Activated CD4-positive, alpha-beta T cell treated with anti-CD3 and anti-CD28 coated beads, Interleukin-2, Interleukin-6, amounts not matched to agents 100 ng/mL and 50 ng/mL, durations not matched to agents 16 hours and 8 hours (primary cell): ENCODE results near the gene GSTA4.
"Not testable (repeated sequence)": the region's sequence is repeated elsewhere in the genome, so short reads cannot be mapped to it uniquely, and the experiment has no call there.

Experiments used
- DNase-seq: peaks from one replicate; pipeline ENCODE4 v3.0.0-alpha.2; 2020

Gene GSTA4

DNA sequence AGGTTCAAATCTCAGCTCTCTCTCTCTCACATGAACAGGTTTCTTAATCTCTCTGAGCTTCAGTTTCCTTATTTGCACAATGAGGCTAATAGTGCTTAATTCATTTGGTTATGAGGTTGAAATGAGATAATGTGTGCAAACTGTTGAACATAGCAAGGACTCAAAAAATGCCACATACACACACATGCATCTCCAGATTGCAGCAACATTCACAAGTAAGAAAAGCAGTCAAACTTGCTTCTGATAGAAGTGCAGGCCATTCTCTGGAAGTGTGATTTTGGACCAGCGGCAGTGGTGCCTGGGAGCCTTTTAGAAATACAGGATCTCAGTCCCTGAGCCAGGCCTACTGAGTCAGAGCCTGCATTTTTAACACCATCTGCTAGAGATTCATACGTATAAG is 25.7 kb downstream of the GSTA4 start:
- no peak for DNase-seq

DNA sequence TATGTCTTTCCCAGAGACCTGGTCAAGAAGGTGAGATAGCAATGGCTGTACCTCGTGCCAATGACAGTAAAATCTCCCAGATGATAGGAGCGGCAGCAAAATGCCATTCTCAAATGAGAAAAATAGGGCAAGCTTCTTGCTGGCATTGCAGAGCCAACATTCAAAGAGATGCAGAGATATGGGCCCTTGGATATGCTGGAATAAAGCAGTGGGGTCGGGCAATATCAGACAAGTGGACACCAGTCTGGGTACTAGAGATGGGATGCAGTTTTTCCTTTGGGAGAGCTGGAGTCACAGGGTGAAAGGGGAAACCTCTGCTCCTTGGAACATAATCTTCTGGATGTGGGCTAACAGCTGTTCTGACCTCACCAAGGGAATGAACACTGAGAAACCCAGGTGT is 29.0 kb downstream of the GSTA4 start:
- DNase-seq = no peak

DNA sequence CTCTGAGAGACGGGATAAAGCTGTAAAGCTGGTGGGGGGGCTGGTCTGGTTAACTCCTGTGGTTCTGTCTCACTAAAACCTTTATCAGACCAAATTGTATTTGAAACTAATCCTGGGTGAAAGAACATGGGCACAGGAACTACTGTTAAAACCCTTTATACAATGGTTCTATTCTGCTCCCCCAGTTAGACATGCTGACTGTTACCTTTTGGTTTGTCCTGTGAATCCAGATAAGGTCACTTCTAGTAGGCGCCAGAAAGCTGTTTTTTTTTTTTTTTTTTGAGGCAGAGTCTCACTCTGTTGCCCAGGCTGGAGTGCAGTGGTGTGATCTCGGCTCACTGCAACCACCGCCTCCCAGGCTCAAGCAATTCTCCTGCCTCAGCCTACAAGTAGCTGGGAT is 29.7 kb downstream of the GSTA4 start:
- DNase-seq = no peak

DNA sequence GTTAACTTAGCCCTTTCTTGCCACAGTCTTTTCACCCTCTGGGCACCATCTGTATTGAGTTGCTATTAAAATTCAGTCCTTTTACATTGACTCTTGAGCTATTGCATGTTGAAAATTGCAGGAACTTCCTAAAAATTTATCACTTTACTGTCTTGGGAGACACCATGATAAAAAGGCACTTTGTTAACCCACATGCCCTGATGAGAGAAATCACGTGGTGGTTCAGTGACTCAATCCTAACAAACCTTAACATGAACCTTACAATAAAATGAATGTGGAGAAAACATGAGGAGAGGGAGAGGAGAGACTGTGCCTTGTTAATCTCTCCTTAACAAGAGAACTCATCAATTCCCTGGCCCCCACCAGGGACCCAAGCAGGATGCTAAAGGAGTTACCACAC is 30.8 kb downstream of the GSTA4 start:
- no peak for DNase-seq

DNA sequence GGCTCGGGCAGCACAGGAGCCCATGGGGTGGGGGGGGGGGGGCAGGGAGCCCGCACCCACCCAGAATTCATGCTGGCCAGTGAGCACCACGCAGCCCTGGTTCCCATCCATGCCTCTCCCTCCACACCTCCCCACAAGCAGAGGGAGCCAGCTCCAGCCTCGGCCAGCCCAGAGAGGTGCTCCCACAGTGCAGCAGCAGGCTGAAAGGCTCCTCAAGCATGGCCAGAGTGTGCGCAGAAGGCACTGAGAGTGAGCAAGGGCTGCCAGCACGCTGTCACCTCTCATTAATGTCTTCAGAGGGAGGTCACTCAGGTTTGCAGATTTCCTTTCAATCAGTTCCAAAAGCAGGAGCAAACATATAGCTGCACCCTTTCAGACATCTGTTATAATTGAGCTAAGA is 32.4 kb downstream of the GSTA4 start:
- DNase-seq = no peak

DNA sequence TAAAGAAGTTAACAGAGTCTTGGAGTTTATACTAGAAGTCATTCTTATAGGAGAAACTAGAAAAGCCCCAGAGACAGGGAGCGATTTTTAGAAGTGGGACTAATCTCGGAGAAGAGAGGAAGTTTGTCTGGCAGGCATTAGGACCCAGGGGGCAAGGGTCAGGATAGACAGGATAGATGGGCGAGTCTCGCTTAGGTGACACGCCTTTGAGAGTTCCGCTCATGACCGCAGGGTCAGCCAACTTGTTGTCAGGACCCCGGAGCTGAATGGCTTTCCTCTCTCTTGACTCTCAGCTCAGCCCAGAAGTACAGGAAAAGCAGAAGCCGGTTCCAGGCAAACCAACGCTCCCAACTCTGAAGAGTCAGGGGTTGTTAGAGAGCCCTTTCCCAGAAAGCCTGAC is 34.1 kb downstream of the GSTA4 start:
- DNase-seq = not testable (repeated sequence)

DNA sequence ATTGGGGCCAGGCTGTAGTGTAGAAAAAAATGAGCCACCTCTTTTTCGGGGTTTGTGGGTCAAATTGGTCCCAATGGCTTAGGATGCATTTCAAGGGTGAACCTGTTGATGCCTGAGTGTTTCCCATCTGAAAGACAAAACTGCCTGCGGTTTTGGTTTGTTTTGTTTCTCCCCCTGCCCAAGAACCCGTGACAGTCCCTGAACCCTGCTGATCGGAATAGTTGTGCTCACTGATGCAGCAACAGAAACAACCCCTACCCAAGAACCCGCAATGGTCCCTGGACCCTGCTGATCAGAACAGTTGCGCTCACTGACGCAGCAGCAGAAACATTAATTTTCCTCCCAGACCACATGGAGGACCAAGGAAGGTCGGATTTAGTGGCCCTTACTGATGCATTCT is 34.9 kb downstream of the GSTA4 start:
- not testable (repeated sequence) for DNase-seq

DNA sequence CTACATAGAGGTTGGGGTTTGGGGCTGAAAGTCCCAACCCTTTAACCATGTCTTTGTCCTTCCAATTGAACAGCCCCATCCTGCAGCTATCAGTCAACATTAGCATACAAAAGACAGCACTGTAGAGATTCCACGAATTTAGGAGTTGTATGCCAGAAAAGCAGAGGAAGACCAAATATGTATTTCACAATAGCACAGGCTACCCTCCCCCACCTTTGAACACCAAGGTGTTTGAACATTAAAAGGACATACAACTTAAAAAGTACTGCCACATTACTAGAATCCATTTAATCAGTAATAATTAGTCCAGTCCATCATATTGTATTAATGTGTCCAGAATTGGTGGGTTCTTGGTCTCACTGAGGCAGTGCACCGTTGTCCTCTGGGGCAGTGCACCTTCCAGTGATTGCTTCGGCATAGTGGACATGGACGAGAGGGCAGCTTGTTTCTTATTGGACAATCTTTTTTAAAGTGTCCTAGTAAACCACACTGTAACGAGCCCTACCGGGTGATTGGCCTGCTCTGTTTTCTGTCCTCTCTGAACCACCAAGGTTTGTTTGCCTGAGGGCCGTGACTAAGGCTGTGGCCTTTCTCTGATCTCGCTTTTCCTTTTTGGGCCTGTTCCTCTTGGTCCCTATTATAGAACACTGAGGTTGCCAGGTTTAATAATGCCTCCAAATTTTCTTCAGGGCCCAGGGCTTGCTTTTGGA is 36.4 kb downstream of the GSTA4 start:
- DNase-seq = no peak

DNA sequence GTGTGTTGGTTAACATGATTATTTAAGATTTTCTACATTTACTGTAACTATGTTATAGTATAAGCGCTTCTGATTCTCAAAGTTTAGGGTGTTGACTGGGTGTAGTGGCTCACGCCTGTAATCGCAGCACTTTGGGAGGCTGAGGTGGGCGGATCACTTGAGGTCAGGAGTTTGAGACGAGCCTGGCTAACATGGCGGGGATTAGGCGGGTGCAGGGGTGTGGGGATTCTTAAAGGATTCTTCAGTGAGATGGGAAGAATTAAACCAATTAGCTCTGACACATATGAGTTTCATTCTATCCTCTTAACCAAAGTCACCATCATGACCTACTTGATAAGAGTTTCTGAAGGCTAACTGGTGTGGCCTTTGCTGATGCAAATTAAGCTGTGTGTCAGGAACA is 39.2 kb downstream of the GSTA4 start:
- DNase-seq = no peak

DNA sequence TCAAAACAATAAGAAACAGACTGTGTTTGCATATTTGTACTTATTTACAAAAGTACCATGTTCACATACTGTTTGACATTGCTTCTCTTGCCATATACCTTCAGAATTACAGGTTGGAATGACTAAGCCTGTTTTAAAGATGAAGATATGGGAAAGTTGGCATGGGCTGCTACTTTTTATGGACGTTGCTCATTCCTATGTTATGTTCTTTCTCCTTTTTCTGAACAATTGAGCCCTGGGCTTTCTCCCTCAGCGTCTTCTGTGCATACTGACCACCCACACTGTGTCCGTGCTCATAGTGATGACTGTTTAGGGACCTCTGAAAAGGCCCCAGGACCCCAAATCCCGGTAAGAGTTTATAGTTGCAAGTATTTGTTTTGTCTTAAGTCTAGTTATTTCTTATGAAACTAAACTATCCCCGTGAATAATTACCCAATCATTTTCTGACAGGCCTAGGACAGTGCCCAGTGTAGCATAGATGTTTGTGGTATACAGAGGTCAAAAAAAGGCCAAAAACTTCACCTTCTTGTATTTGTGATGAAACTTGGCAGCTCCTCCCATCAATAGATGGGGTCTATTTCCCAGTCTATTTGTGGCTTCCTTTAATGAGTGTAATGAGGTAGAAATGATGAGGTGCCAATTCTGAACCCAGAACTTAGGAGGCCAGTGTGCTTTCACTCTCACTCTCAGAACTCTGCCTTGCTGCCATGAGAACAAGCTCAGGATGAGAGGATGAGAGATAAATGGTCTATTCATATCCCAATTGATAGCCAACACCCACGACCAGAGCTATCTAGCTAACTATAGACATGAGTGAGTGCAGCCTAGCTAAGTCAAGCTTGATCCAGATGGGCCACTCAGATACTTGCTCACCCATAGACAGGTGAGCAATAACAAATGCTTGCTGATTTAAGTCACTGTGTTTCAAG is 40.9 kb downstream of the GSTA4 start:
- no peak for DNase-seq

DNA sequence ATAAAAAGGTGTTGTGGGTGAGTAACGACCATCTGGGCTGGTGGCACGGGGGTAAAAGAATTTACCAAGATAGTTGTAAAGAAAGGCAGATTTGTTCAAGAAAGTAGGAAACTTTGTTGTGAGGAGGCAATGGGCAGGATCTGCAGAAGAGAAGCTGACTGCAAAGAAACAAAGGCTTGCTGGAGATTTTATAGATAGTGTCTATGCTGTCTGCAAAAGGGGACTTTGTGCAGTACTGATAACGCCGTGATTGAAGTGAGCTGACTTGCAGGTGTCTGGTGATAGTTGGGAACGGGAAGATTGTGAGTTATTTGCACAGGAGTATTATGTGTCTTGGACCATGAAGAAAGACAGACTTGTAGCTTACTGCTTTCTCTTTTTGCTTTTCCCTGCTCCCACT is 48.8 kb downstream of the GSTA4 start:
- no peak for DNase-seq

DNA sequence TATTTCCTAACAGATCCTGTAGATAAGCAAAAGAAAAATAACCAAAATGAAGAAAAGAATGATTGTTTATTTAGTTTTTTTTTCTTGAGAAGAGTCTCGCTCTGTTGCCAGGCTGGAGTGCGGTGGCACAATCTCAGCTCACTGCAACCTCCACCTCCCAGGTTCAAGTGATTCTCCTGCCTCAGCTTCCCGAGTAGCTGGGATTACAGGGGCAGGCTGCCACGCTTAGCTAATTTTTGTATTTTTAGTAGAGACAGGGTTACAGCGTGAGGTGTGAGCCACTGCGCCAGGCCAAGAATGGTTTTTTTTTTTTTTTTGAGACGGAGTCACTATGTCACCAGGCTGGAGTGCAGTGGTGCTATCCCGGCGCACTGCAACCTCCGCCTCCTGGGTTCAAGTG is 52.3 kb downstream of the GSTA4 start:
- DNase-seq = not testable (repeated sequence)

DNA sequence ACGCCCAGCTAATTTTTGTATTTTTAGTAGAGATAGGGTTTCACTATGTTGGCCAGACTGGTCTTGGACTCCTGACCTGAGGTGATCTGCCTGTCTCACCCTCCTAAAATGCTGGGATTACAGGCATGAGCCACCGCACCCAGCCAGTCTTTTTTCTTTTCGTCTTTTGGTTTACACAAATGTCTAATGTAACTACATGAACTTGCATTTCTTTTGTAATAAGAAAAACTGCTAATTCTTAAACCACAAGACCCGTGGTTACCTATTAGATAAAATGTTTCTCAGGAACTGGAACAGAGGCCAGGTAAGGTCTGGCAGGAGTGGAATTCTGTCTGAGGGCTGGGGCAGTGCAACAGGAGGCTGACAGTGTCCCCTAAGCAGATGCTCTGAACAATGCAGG is 52.9 kb downstream of the GSTA4 start:
- no peak for DNase-seq

DNA sequence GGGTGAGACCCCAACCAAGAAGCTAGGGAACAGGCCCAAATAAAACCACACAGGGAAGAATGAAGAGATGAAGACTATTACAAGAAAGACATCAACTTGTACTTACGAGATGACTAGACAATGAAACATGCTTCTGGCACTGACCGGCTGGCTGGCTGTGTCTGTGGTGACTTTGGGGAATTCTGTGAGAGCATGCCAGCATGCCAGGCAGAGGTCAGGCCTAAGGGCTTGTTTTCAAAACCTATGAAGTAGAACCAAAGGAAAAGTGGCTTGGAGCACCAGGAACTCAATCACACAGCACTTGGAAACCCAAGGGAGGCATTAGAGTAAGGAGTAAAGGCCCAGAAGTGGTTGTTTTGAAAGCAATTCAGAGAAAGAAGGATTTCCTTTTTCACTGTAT is 57.2 kb downstream of the GSTA4 start:
- no peak for DNase-seq

DNA sequence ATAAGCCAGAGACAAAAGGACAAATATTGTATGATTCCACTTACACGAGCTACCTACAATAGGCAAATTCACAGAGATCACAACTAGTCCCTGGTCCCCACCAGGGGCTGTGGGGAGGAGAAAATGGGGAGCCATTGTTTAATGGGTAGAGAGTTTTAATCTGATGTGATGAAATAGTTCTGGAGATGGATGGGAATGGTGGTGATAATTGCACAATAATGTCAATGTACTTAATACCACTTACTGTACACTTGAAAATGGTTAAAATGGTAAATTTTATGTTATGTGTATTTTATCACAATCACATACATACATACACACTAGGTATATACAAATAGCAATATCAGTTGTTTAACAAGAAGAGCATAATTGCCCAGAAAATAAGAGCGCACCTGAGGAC is 61.3 kb downstream of the GSTA4 start:
- no peak for DNase-seq

DNA sequence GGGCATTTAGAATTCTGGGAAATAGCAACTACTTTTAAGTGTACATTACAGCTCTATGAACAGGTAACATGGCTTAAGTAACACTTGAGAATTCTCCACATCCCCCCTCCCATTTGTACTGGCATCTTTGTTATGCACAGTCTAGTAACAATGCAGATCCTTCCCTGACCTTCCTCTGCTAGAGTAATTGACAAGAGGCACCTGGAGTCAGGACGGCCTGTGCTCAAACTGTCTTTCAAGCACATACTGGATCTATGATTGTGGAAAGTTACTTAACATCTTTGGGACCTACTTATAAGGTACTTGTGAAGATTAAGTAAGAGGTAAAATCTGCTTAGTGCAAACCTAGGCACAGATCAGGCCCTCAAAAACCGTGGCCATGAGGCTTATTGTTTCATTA is 63.7 kb downstream of the GSTA4 start:
- no peak for DNase-seq

DNA sequence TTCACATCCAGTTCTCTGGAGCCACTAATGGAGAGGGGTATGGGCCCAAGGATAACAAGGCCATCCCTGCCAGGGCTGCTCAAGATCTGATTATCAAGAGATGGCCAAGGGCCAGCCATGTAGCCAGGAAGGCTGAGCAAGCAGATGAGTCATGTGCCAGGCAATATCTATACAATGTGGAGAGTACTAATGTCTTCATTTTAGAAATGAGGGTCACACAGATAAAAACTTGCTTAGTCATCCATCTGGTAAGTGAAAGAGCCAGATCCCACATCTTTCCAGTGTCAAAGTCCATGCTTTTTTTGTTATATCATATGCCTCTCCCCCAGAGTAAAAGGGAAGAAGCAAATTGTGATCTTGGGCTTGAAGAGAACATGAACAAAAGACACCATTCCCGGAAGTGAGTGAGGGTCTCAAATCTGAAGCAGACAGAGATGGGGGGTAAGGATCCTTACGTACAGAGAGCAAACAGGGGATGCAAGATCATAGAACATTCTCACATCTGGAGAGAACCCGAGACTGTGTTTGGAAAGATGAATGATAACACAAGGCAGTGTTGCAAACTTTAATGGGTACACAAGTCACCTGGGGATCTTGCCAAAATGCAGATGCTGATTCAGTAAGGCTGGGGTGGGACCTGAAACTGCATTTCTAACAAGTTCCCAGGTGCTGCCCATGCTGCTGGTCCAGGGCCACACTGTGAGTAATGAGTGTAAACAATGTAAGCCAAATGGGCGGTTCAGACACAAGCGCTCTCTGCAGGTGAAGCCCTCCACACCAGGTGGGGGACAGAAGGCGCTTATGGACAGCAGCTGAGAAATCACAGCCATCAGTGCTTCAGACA is 65.5 kb downstream of the GSTA4 start:
- DNase-seq = peak; percentile 4
